Activated CD8-positive, alpha-beta memory T cell treated with anti-CD3 and anti-CD28 coated beads for 48 hours (primary cell): ENCODE results near the gene PSMD2.
"Not testable (repeated sequence)": the region's sequence is repeated elsewhere in the genome, so short reads cannot be mapped to it uniquely, and the experiment has no call there.

Source experiments
- DNase-seq, 3 experiments: peaks; one replicate each; pipeline ENCODE4 v3.0.0-alpha.2; 2020; ENCODE audit warnings: low read depth in 2 of 3, low spot score in 2 of 3

PSMD2 gene

GRCh38 chr3:184298759-184299487, at the start of gene PSMD2:
PSMD2 (plus strand) TSS chr3:184299241; CDS start chr3:184299267, 26 bp downstream.
- peak; percentile 88 to 99 (median 93) for DNase-seq

DNA sequence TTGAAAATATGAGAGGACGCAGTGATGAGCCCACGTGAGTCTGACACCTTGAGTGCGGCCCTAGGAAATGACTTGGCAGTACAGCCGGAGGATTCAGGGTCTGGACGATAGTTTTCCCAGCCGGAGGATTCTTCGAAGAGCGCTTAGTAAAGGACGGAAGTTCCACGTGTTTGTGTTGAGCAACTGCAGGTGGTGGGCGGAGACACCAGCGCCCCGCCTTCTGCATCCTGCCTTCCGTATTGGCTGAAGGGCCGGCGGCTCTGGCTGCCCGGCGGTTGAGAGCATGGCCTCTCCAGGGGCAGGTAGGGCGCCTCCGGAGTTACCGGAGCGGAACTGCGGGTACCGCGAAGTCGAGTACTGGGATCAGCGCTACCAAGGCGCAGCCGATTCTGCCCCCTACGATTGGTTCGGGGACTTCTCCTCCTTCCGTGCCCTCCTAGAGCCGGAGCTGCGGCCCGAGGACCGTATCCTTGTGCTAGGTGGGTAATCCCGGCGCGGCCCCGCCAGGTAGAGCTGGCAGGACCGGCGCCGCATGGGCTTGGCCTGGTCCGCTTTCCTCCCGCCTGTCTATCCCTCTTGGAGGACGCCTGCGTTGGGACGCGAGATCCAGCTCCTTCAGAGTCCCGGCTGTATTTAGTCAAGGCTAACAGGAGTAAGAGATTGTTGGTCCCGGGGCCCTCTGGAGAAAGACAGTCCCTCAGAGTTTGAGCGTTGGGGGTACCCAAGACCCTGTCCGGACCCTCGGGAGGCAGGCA, 49.5 kb upstream of the PSMD2 start, which contains the start of gene EEF1AKMT4:
TSS of gene EEF1AKMT4 (plus strand) at position 261 of the 755 bp plus-strand sequence. CDS start at position 284, 23 bp downstream.
- DNase-seq, result peak in 2 of 3 experiments; percentile 84 to 94

GRCh38 chr3:184250167-184250828, 48.7 kb upstream of the PSMD2 start:
- peak; percentile 72 to 92 (median 77) for DNase-seq

- no peak for DNase-seq
These were observed 43.6 kb upstream of the PSMD2 start for GRCh38 chr3:184255291-184256039.

DNA sequence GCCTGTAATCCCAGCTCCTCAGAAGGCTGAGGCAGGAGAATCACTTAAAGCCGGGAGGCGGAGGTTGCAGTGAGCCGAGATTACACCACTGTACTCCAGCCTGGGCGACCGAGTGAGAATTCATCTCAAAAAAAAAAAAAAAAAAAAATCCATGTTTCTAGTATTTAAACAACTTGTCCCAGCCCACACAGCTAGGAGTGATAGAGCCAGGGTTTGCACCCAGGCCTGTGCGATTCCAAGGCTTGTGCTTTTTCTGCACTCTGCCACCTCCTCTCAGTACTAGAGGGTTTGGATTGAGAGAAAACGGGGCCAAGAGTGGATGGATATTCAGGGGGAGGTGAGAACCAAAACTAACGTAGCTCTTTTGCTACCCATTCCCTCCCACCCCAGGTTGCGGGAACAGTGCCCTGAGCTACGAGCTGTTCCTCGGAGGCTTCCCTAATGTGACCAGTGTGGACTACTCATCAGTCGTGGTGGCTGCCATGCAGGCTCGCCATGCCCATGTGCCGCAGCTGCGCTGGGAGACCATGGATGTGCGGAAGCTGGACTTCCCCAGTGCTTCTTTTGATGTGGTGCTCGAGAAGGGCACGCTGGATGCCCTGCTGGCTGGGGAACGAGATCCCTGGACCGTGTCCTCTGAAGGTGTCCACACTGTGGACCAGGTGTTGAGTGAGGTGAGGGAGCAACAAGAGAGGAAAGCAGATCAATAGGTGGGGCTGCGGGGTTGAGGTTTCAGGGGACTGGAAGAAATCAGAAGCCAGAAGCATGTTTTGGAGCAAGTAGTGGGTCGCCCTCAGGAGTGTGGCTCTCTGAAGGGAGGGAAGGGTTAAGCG, 41.7 kb upstream of the PSMD2 start:
- no peak for DNase-seq

DNA sequence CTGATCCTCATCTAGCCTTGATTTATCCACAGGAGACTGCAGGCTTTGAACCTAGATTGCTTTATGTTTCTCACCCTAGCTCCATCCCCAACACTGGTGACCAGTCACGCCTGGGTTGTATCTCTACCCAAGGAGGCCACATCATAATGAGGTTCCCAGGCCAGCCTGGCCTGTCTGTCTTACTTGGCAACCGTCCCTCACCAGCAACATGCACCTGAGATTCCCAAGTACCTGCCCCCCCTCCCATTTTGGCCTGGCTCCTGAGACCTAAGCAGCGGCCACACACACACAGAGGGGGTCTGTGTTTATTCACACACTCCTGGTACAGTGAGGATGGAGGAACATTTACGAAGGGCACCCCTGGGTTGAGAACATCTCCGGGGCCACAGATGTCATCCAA, 40.1 kb upstream of the PSMD2 start:
- DNase-seq, result no peak

- DNase-seq, result no peak
These were observed 39.6 kb upstream of the PSMD2 start for GRCh38 chr3:184259396-184259877.

GRCh38 chr3:184259878-184260723, 38.9 kb upstream of the PSMD2 start:
- DNase-seq, result no peak

DNA sequence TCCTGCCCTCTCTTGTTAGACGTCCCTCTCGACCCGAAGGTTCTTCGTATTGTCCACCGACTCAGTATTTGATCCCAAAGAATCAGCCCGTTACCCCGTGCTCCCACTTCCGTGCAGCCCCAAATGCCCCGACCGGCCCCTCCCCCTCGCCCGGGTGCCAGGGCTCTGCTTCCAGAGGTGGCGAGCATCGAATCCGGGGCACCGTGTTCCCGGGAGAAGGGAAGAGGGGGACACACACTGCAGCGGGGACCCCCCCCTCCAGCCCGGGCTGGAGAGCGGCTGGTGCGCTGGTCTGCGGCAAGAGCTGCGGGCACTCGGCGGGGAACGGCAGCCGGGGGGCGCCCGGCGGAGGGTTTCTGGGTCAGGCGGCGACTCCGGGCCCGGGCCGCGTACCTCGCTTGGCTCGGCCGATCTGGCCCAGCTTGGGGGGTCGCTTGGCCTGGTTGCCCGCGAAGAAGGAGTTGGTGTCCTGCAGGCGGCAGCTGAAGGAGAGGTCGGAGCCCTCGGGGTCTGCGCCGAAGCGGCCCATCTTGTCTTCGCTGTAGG, 38.2 kb upstream of the PSMD2 start:
- no peak for DNase-seq

DNA sequence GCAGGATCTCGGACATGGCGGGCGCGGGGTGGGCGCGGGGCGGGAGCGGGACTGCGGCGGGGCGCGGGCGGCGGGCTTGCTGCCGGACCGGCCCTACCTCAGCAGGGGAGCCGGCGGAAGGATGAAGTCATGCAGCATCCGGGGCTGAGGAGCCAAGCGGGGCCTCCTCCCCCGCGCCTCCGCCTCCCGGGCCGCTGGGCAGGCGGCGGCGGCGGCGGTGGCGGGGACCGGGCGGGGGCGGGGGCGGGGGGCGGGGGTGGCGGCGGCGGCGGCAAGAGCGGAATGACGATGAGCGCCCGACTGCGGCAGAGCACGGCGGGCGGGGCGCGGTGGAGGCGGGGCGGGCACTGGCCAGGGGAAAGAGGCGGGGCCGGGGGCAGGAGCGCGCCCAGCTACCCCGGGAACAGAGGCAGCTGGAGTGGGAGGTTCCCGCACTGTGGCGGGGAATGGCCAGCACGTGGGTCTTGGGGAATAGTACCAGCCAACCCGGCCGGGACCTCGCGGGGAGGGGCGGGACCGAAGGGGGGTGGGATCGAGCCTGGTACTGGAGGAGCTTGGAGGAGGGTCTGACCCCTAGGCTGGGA, 37.7 kb upstream of the PSMD2 start, which contains the start of gene CAMK2N2:
TSS of gene CAMK2N2 (minus strand) at position 284 of the 584 bp plus-strand sequence. CDS start at position 16, 268 bp downstream.
- no peak for DNase-seq

- no peak for DNase-seq
These were observed 36.9 kb upstream of the PSMD2 start for GRCh38 chr3:184261854-184262763.

- DNase-seq, result no peak
These were observed 36.3 kb upstream of the PSMD2 start for GRCh38 chr3:184262764-184263179.

DNA sequence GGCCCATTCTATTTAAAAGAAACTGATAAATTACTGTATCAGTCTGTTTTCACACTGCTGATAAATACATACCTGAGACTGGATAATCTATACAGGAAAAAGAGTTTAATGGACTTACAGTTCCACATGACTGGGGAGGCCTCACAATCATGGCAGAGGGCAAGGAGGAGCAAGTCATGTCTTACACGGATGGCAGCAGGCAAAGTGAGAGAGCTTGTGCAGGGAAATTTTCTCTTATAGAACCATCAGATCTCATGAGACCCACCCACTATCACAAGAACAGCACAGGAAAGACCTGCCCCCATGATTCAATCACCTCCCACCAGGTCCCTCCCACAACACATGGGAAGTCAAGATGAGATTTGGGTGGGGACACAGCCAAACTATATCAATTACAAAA, 31.8 kb upstream of the PSMD2 start:
- DNase-seq, result not testable (repeated sequence)

DNA sequence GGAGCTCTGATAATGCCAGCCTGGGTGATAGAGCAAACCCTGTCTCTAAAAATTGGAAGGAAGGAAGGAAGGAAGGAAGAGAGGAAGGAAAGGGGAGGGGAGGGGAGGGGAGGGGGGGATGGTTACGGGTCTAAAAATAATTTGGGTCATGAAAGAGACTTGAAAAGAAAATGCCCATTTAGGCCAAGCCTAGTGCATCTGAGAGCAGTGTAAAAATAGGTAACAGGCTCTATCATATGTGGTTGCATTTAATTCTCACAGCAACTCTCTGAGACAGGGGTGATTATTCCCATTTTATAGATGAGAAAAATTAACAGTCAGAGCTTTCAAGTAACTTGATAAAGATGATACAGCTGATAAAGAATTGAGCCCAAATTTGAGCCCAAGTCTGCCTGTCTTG, 26.8 kb upstream of the PSMD2 start:
- DNase-seq, result no peak

- DNase-seq, result no peak
These were observed 23.7 kb upstream of the PSMD2 start for GRCh38 chr3:184275381-184275701.

DNA sequence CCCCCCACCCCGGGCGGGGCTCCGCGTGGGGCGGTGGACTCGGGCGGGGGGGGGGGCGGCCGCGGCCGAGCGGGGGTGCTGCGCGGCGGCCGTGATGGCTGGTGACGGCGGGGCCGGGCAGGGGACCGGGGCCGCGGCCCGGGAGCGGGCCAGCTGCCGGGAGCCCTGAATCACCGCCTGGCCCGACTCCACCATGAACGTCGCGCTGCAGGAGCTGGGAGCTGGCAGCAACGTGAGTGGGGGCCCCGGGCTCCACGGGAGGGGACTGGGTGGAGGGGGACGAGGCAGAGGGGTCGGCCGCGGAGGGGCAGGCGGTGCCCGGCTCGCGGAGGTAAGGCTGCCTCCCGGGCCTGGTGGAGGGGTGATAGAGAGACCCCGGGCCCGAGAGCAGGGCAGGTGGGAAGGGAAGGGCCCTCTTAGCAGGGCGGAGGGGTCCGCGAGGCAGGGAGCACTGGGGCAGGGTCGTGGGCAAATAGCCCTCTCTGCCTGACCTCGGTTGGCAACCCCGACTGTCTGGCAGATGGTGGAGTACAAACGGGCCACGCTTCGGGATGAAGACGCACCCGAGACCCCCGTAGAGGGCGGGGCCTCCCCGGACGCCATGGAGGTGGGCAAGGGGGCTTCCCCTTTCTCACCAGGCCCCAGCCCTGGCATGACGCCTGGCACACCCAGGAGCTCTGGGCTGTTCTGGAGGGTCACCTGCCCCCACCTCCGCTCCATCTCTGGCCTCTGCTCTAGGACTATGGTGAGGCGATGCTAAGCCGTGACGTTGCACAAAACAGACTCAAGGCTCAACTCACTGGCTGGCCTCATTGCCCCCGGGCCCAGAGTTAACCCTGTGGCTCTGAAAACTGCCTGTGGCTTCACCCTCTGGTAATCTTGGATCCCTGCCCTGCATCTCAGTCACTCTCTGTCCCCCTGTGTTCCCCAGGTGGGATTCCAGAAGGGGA, 22.8 kb upstream of the PSMD2 start, which contains the start of gene ECE2:
TSS of gene ECE2 (plus strand) at position 62 of the 950 bp plus-strand sequence. CDS start at position 194, 132 bp downstream.
- DNase-seq, result no peak
